Neural cell (in vitro differentiated cells): Measurements from ENCODE around the gene NOD1.

Experiments
- TF ChIP-seq, protein P1 (sequence below): IDR thresholded peaks from 2 replicates; pipeline ENCODE4 v1.6.1; 2012; ENCODE audit warnings: borderline replicate concordance
- TF ChIP-seq, protein P2 (sequence below): fragments of 450-650 bp; IDR thresholded peaks from 2 replicates; pipeline ENCODE4 v1.5.1; 2014; ENCODE audit warnings: antibody characterized with exemption, mild to moderate bottlenecking, moderate library complexity; ENCODE audit not compliant: poor library complexity, severe bottlenecking

DNA sequence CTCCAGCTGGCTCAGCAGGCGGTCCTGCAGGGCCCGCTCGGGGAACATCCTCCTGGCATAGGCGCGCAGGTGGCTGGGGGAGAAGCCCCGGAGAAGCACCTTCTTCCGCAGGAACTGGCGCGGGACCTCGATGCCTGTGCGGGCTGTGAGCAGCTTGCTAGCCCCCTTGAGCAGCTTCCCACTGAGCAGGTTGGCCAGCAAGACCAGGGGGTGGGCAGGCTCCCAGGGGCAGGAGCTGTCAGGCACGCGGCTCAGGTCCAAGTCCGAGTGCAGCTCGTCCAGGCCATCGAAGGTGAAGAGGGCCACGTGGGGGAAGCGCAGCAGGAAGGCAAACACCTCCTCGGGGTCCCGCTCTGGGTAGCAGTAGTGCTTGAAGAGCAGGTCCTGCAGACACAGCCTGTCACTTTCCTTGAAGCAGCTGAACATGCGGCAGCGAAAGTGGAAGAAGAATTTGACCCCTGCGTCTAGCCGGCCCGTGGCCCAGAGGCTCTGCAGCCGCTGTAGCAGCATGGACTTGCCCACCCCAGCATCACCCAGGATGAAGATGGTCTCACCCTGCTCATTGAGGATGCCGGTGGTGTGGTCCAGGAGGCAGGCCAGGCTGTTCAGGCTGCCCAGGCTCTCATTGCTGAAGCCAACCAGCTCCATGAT lies 26.2 kb downstream of the NOD1 start:
- TF ChIP-seq, protein P1, sequence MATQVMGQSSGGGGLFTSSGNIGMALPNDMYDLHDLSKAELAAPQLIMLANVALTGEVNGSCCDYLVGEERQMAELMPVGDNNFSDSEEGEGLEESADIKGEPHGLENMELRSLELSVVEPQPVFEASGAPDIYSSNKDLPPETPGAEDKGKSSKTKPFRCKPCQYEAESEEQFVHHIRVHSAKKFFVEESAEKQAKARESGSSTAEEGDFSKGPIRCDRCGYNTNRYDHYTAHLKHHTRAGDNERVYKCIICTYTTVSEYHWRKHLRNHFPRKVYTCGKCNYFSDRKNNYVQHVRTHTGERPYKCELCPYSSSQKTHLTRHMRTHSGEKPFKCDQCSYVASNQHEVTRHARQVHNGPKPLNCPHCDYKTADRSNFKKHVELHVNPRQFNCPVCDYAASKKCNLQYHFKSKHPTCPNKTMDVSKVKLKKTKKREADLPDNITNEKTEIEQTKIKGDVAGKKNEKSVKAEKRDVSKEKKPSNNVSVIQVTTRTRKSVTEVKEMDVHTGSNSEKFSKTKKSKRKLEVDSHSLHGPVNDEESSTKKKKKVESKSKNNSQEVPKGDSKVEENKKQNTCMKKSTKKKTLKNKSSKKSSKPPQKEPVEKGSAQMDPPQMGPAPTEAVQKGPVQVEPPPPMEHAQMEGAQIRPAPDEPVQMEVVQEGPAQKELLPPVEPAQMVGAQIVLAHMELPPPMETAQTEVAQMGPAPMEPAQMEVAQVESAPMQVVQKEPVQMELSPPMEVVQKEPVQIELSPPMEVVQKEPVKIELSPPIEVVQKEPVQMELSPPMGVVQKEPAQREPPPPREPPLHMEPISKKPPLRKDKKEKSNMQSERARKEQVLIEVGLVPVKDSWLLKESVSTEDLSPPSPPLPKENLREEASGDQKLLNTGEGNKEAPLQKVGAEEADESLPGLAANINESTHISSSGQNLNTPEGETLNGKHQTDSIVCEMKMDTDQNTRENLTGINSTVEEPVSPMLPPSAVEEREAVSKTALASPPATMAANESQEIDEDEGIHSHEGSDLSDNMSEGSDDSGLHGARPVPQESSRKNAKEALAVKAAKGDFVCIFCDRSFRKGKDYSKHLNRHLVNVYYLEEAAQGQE: no peak
- TF ChIP-seq, protein P2, sequence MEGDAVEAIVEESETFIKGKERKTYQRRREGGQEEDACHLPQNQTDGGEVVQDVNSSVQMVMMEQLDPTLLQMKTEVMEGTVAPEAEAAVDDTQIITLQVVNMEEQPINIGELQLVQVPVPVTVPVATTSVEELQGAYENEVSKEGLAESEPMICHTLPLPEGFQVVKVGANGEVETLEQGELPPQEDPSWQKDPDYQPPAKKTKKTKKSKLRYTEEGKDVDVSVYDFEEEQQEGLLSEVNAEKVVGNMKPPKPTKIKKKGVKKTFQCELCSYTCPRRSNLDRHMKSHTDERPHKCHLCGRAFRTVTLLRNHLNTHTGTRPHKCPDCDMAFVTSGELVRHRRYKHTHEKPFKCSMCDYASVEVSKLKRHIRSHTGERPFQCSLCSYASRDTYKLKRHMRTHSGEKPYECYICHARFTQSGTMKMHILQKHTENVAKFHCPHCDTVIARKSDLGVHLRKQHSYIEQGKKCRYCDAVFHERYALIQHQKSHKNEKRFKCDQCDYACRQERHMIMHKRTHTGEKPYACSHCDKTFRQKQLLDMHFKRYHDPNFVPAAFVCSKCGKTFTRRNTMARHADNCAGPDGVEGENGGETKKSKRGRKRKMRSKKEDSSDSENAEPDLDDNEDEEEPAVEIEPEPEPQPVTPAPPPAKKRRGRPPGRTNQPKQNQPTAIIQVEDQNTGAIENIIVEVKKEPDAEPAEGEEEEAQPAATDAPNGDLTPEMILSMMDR: no peak
